Mesenchymal stem cell (in vitro differentiated cells and primary cell): ENCODE data around the gene AGFG1.

Source experiments
- DNase-seq: peaks from one replicate; pipeline ENCODE4 v3.0.0-alpha.2; 2013
- H2AFZ ChIP-seq: one replicate; pipeline ENCODE4 v1.6.1; 2013; ENCODE audit warnings: low read depth, mild to moderate bottlenecking, control low read depth, inconsistent platforms, low read length, moderate library complexity
- H2AK5ac ChIP-seq: 2 replicates; pipeline ENCODE4 v1.6.1; 2013; ENCODE audit warnings: low read length, moderate library complexity, mild to moderate bottlenecking, inconsistent platforms; ENCODE audit not compliant: severe bottlenecking
- H2BK120ac ChIP-seq: one replicate; pipeline ENCODE4 v1.6.1; 2013; ENCODE audit warnings: low read depth, mild to moderate bottlenecking, inconsistent platforms, low read length, moderate library complexity
- H2BK12ac ChIP-seq, 2 experiments: one replicate each; pipeline ENCODE4 v1.6.1; 2013; ENCODE audit warnings: inconsistent platforms in 2 of 2, low read length in 2 of 2, mild to moderate bottlenecking in 2 of 2, moderate library complexity in 2 of 2, control low read depth in 1 of 2
- H2BK15ac ChIP-seq: one replicate; pipeline ENCODE4 v1.6.1; 2013; ENCODE audit warnings: mild to moderate bottlenecking, low read depth, inconsistent platforms; ENCODE audit not compliant: poor library complexity, severe bottlenecking
- H2BK5ac ChIP-seq: 2 replicates; pipeline ENCODE4 v1.6.1; 2013; ENCODE audit warnings: low read depth, mild to moderate bottlenecking, low read length, control low read depth, inconsistent platforms; ENCODE audit not compliant: poor library complexity, severe bottlenecking
- H3K14ac ChIP-seq, 2 experiments: one replicate each; pipeline ENCODE4 v1.6.1; 2013; ENCODE audit warnings: inconsistent platforms in 2 of 2, low read length in 2 of 2, control low read depth in 1 of 2, mild to moderate bottlenecking in 1 of 2, moderate library complexity in 1 of 2
- H3K18ac ChIP-seq, 2 experiments: one replicate each; pipeline ENCODE4 v1.6.1; 2013; ENCODE audit warnings: inconsistent platforms in 2 of 2, low read length in 2 of 2, control low read depth in 1 of 2, low read depth in 1 of 2, mild to moderate bottlenecking in 1 of 2
- H3K23ac ChIP-seq, 2 experiments: one replicate each; pipeline ENCODE4 v1.6.1; 2013; ENCODE audit warnings: inconsistent platforms in 2 of 2, low read length in 2 of 2, mild to moderate bottlenecking in 2 of 2, moderate library complexity in 2 of 2, control low read depth in 1 of 2
- H3K27ac ChIP-seq: 2 replicates; pipeline ENCODE4 v1.5.1; 2013; ENCODE audit warnings: mild to moderate bottlenecking, moderate library complexity, low read length, control low read depth, inconsistent platforms; ENCODE audit not compliant: poor library complexity, severe bottlenecking
- H3K27me3 ChIP-seq, 2 experiments: 2 replicates each; pipeline versions ENCODE4 v1.6.1 to v1.7.0; 2013; ENCODE audit warnings: low read length in 2 of 2, mild to moderate bottlenecking in 2 of 2, moderate library complexity in 2 of 2, control low read depth in 1 of 2, inconsistent platforms in 1 of 2; ENCODE audit not compliant: control insufficient read depth in 1 of 2, insufficient read depth in 1 of 2
- H3K36me3 ChIP-seq, 2 experiments: 2 replicates each; pipeline versions ENCODE4 v1.6.1 to v1.7.0; 2013; ENCODE audit warnings: low read length in 2 of 2, control low read depth in 1 of 2, inconsistent platforms in 1 of 2, low read depth in 1 of 2, mild to moderate bottlenecking in 1 of 2; ENCODE audit not compliant: insufficient read depth in 2 of 2, control insufficient read depth in 1 of 2
- H3K4ac ChIP-seq, 2 experiments: one replicate each; pipeline ENCODE4 v1.6.1; 2013; ENCODE audit warnings: inconsistent platforms in 2 of 2, low read length in 2 of 2, mild to moderate bottlenecking in 2 of 2, moderate library complexity in 2 of 2, control low read depth in 1 of 2, low read depth in 1 of 2
- H3K4me1 ChIP-seq: 2 replicates; pipeline ENCODE4 v1.6.1; 2013; ENCODE audit warnings: low read depth, low read length, control low read depth; ENCODE audit not compliant: control insufficient read depth, insufficient read depth
- H3K4me2 ChIP-seq: 2 replicates; pipeline ENCODE4 v1.6.1; 2013; ENCODE audit warnings: low read length, mild to moderate bottlenecking, inconsistent platforms; ENCODE audit not compliant: poor library complexity, severe bottlenecking
- H3K4me3 ChIP-seq, 2 experiments: 2 replicates each; pipeline versions ENCODE4 v1.5.1 to v1.7.0; 2013; ENCODE audit warnings: low read length in 2 of 2, mild to moderate bottlenecking in 2 of 2, control low read depth in 1 of 2, low read depth in 1 of 2; ENCODE audit not compliant: insufficient read depth in 1 of 2
- H3K79me1 ChIP-seq: replicated peaks from 2 replicates; pipeline ENCODE4 v1.6.1; 2013; ENCODE audit warnings: mild to moderate bottlenecking, control low read depth, low read length, inconsistent platforms; ENCODE audit not compliant: poor library complexity, severe bottlenecking
- H3K9ac ChIP-seq: 2 replicates; pipeline ENCODE4 v1.7.0; 2013; ENCODE audit warnings: mild to moderate bottlenecking, low read length, moderate library complexity
- H3K9me3 ChIP-seq: 2 replicates; pipeline ENCODE4 v1.7.0; 2013; ENCODE audit warnings: mild to moderate bottlenecking, low read length; ENCODE audit not compliant: control insufficient read depth
- H4K8ac ChIP-seq: one replicate; pipeline ENCODE4 v1.6.1; 2013; ENCODE audit warnings: inconsistent platforms, mild to moderate bottlenecking, low read length, moderate library complexity
- H4K91ac ChIP-seq: one replicate; pipeline ENCODE4 v1.6.1; 2013; ENCODE audit warnings: mild to moderate bottlenecking, low read length, inconsistent platforms
- WGBS: methylation state at CpG from one replicate; pipeline ENCODE4 v1.1.7; 2013; ENCODE audit warnings: mixed read lengths; 5-methylcytosine and 5-hydroxymethylcytosine counted together

Gene AGFG1

GRCh38 chr2:227493524-227493923 is 21.6 kb downstream of the AGFG1 start:
- H3K4ac ChIP-seq = no peak overlapping the region
- H3K4me1 ChIP-seq = peaks cover 1% of the 10 kb centered on the region
- H2BK12ac ChIP-seq = no peak overlapping the region
- peaks cover 3% of the 10 kb centered on the region for H3K79me1 ChIP-seq
- H3K4me3 ChIP-seq = no peak overlapping the region
- no peak overlapping the region for H3K4me2 ChIP-seq
- no peak overlapping the region for H4K8ac ChIP-seq
- no peak overlapping the region for H2BK120ac ChIP-seq
- H3K18ac ChIP-seq = no peak overlapping the region
- no peak overlapping the region for H3K9ac ChIP-seq
- H3K27ac ChIP-seq = no peak overlapping the region
- no peak overlapping the region for H2AFZ ChIP-seq
- H3K36me3 ChIP-seq = peaks cover 0 to 31% of the 10 kb centered on the region in 2 experiments
- no peak overlapping the region for H3K14ac ChIP-seq
- DNase-seq = no peak
- 100% methylated on average over 1 of the region's 2 CpGs for WGBS
- H2AK5ac ChIP-seq = no peak overlapping the region
- H3K9me3 ChIP-seq = no peaks in the 10 kb centered on the region
- no peak overlapping the region for H2BK5ac ChIP-seq
- no peak overlapping the region for H2BK15ac ChIP-seq
- no peak overlapping the region for H4K91ac ChIP-seq
- H3K27me3 ChIP-seq = no peaks in the 10 kb centered on the region
- H3K23ac ChIP-seq = no peak overlapping the region

- H4K8ac ChIP-seq = no peak overlapping the region
- H2BK120ac ChIP-seq = no peak overlapping the region
- H3K23ac ChIP-seq = no peak overlapping the region
- no peak overlapping the region for H2BK5ac ChIP-seq
- H4K91ac ChIP-seq = no peak overlapping the region
- H2BK12ac ChIP-seq = no peak overlapping the region
- no peak overlapping the region for H3K4me2 ChIP-seq
- no peak overlapping the region for H3K4me3 ChIP-seq
- H2BK15ac ChIP-seq = no peak overlapping the region
- WGBS = 78% methylated on average over 1 of the region's 2 CpGs
- H3K27ac ChIP-seq = no peak overlapping the region
- no peak overlapping the region for H3K18ac ChIP-seq
- H3K79me1 ChIP-seq = peaks cover 6% of the 10 kb centered on the region
- peaks cover 6 to 39% of the 10 kb centered on the region in 2 experiments for H3K36me3 ChIP-seq
- H3K27me3 ChIP-seq = no peaks in the 10 kb centered on the region
- H2AK5ac ChIP-seq = no peak overlapping the region
- DNase-seq = no peak
- no peak overlapping the region for H3K4ac ChIP-seq
- H2AFZ ChIP-seq = no peak overlapping the region
- no peaks in the 10 kb centered on the region for H3K4me1 ChIP-seq
- no peak overlapping the region for H3K9ac ChIP-seq
- H3K14ac ChIP-seq = no peak overlapping the region
- H3K9me3 ChIP-seq = no peaks in the 10 kb centered on the region
Measured at GRCh38 chr2:227497158-227497557, 25.2 kb downstream of the AGFG1 start.

- H2BK15ac ChIP-seq = no peak overlapping the region
- 97% methylated on average over 6 of the region's 6 CpGs for WGBS
- H3K23ac ChIP-seq = no peak overlapping the region
- no peak overlapping the region for H2AK5ac ChIP-seq
- no peak overlapping the region for H4K8ac ChIP-seq
- no peak overlapping the region for H4K91ac ChIP-seq
- H3K4me2 ChIP-seq = no peak overlapping the region
- no peak overlapping the region for H3K4ac ChIP-seq
- H3K18ac ChIP-seq = no peak overlapping the region
- no peak overlapping the region for H2BK120ac ChIP-seq
- no peak overlapping the region for H2BK5ac ChIP-seq
- no peak overlapping the region for H3K9ac ChIP-seq
- no peaks in the 10 kb centered on the region for H3K9me3 ChIP-seq
- H3K4me1 ChIP-seq = peaks cover 5% of the 10 kb centered on the region
- no peak overlapping the region for H2BK12ac ChIP-seq
- H3K4me3 ChIP-seq = no peak overlapping the region
- H3K14ac ChIP-seq = no peak overlapping the region
- no peak for DNase-seq
- H3K27me3 ChIP-seq = no peaks in the 10 kb centered on the region
- no peak overlapping the region for H3K27ac ChIP-seq
- H2AFZ ChIP-seq = no peak overlapping the region
- H3K79me1 ChIP-seq = peaks cover 6% of the 10 kb centered on the region
- peaks cover 6 to 20% of the 10 kb centered on the region in 2 experiments for H3K36me3 ChIP-seq
Measured at GRCh38 chr2:227499627-227500300, 27.8 kb downstream of the AGFG1 start.

GRCh38 chr2:227500301-227500630 is 28.3 kb downstream of the AGFG1 start:
- Histone ChIP-seq H3K4me2 (no peak overlapping the region), H2BK120ac (no peak overlapping the region)
- no CpG with 5 or more reads among the region's 1 CpG for WGBS

More at GRCh38 chr2:227500301-227500630, 28.3 kb downstream of the AGFG1 start:
- Histone ChIP-seq H2BK5ac (no peak overlapping the region), H3K4me3 (no peak overlapping the region), H2AFZ (no peak overlapping the region), H4K8ac (no peak overlapping the region), H2BK15ac (no peak overlapping the region), H4K91ac (no peak overlapping the region), H3K4ac (no peak overlapping the region), H3K18ac (no peak overlapping the region), H3K9me3 (no peaks in the 10 kb centered on the region), H3K27ac (no peak overlapping the region), H3K36me3 (peaks cover 6 to 15% of the 10 kb centered on the region in 2 experiments), H3K79me1 (peaks cover 4% of the 10 kb centered on the region), H3K4me1 (peaks cover 5% of the 10 kb centered on the region), H3K9ac (no peak overlapping the region), H3K23ac (no peak overlapping the region), H2BK12ac (no peak overlapping the region), H3K14ac (no peak overlapping the region), H3K27me3 (no peaks in the 10 kb centered on the region), H2AK5ac (no peak overlapping the region)
- DNase-seq = no peak
